ENCODE measurements around the gene CDH7.

CDH7 gene, protein sequence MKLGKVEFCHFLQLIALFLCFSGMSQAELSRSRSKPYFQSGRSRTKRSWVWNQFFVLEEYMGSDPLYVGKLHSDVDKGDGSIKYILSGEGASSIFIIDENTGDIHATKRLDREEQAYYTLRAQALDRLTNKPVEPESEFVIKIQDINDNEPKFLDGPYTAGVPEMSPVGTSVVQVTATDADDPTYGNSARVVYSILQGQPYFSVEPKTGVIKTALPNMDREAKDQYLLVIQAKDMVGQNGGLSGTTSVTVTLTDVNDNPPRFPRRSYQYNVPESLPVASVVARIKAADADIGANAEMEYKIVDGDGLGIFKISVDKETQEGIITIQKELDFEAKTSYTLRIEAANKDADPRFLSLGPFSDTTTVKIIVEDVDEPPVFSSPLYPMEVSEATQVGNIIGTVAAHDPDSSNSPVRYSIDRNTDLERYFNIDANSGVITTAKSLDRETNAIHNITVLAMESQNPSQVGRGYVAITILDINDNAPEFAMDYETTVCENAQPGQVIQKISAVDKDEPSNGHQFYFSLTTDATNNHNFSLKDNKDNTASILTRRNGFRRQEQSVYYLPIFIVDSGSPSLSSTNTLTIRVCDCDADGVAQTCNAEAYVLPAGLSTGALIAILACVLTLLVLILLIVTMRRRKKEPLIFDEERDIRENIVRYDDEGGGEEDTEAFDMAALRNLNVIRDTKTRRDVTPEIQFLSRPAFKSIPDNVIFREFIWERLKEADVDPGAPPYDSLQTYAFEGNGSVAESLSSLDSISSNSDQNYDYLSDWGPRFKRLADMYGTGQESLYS

GRCh38 chr18:65750389-65751154 lies at the start of gene CDH7:
Gene CDH7, plus strand, starts transcription at chr18:65751012. Its CDS starts 11,831 bp downstream, at chr18:65762843.
- no peak for DNase-seq

GRCh38 chr18:65704046-65704445 lies 46.8 kb upstream of the CDH7 start:
- no peak for DNase-seq

DNA sequence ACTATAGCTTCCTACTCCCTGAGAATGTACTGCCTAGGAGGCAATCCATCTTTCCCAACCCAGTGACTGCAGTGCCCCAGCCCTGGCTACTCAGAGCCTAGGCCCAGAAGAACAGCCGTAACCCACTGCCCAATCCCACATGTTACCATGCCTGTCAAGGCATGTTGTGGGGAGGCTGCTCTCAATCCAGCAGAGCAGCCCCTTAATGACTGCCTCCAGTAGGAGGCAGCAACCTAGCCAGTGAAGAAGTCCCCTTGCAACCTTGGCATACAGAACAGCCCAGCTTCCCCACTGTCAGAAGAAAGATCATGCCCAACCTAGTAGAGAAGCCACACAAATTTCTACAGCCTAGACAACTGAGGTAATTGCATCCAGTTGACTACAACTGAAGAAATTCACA lies 44.2 kb upstream of the CDH7 start:
- DNase-seq = no peak

DNA sequence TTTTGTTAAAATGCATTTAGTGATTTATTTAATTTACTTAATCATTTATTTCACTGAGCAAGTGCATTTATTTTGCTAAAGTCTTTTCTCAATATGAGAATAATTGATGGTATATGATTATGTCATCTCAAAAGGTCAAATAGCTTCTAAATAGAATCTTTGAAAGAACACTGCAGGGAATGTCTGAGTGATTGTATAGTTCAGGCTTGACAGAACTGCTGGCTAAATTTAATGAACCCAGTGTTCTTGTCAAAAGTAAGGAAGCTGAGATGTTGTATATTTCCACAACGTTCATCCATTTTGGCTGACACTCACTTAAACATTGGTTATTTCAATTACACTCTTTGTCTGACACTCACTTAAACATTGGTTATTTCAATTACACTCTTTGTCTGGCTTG lies 39.3 kb upstream of the CDH7 start:
- no peak for DNase-seq

DNA sequence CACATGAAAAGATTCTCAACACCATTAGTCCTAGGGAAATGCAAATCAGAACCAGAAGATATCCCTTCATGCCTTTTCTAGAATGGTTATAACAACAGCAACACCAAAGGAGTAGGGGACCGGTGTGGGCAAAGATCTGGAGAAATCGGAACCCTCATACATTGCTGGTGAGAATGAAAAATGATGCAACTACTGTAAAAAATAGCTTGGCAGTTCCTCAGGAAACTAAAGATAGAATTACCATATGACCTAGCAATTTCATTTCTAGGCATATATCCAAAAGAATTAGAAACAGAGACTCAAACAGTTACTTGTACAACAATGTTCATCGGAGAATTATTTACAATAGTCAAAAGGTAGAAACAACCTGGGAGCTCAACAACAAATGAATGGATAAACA lies 29.2 kb upstream of the CDH7 start:
- no peak for DNase-seq

GRCh38 chr18:65725251-65726050 lies 25.4 kb upstream of the CDH7 start:
- no peak for DNase-seq

DNA sequence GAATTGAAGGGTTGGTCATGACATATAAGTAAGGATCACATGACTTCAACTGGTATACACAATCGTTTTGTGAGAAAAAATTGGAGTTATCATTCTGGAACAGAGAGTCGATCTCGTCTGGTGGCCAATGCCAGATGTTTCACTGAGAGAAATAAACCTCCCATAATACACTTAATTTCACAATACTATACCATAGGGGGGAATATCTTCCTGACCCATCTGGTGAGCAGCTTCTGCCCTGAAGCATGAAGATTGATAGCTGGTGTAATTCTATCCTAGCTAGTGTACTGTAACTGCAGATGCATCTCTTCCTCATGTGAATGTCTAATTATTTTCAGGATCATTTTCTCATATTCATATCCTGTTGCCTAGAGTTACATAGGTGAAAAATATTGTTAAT lies 15.7 kb upstream of the CDH7 start:
- DNase-seq = no peak

GRCh38 chr18:65737471-65737955 lies 13.3 kb upstream of the CDH7 start:
- no peak for DNase-seq

GRCh38 chr18:65746936-65747335 lies 3.9 kb upstream of the CDH7 start:
- DNase-seq = no peak

- no peak for DNase-seq
These were observed 2.5 kb upstream of the CDH7 start for GRCh38 chr18:65748321-65748720.

DNA sequence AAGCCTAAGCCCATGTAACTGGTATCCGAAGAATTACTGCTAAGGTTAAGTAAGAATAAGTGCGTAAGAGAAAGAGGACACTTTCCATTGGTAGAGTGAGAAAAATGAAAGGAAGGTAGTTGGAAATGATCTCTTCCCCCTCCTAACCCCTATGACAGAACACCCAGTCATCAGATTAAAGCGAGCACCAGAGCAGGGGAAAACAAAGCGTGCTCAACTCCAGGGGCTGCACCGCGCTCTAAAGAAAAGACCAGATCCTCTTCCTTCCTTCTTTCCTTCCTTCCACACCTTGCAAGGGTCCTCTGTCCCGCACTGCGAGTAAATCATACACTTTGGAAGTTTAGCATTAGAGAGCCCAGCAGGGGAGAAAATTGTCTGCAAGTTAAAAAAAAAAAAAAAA lies 971 bp upstream of the CDH7 start:
- DNase-seq = no peak

GRCh38 chr18:65751155-65752085 lies 608 bp downstream of the CDH7 start:
- no peak for DNase-seq

DNA sequence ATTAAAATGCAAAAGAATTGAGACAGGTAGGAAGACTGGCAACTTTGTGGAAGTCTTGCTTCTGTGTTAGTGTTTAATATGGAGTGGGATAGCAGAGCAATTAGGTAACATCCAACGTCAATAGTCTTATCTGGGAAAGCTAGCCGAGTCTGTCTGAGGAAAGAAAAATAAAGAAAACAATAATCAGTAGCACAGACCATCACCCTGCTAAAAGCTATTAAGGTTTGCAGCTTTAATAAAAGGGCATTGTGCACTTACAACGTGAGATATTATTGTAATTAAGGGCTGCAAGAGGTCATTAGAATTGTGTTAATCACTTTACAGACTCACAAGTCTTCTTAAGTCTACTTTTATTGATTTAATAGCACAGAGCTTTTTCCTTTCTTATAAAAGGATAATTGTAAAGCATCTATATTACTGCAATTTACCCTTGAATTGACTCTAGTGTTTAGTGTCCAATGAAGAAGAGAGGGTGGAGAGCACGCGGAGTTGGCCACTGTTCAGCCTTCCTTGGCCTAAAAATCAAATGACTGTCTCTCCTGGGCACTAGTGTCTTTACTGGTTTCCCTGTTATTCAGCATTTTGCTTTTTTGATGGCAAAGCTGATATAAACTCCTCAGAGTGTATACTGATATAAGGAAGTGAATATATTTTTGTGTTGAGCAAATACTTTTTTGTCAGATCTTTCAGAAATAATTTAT lies 2.0 kb downstream of the CDH7 start:
- DNase-seq = no peak

GRCh38 chr18:65753520-65753919 lies 2.7 kb downstream of the CDH7 start:
- peak; percentile 10 for DNase-seq

DNA sequence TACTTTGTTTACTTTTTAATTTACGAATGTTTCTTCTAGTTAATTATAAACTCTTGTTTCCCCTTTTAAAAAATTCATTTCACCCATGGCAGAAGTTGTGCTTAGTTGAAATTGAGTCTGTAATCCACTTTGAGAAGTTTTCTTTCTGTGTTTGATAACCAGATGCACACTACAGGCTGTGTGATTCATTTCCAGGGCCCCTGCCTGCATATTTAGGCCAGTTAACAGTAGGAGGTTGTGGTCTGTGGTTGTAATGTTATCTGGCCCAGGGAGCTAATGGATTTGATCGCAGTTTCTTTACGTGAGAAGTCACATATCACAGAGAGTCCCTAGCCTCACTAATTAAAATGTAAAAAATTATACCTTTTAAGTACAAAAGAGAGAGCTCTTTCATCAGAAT lies 3.3 kb downstream of the CDH7 start:
- no peak for DNase-seq

DNA sequence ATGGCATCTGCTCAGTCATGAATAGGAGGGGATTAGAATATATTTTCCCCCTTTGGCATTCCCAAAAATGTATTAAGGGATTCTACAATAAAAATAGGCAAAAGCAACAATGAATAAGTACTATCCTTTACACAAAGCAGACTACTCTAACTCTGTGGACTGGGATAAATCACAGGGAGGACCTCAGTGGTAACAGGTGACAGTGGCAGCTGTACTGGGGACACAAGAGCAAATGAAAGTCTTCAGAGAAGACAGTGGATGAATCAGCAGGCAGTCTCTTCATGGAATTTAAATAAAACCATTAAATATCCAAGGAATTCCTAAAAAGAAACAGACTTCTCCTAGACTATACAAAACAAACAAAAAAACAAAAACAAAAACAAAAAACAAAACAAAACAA lies 4.8 kb downstream of the CDH7 start:
- DNase-seq = no peak

DNA sequence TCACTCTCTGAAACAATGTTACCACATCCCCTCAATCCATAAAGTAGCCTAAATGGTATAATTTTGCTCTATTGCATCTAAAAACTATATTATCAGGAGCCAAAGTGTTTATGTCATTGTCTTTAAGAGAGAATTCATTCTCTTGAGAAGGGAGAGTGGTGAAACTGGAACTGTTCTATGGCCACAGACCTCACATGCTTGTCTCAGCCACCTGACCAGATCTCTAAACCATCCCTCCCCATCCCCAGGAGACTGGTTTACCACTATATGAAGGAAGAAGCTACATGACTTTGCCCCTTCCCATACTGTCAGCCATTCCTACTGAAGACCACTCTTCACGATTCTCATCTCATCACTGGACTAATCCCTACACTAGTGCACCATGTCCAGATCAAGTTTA lies 9.6 kb downstream of the CDH7 start:
- no peak for DNase-seq

DNA sequence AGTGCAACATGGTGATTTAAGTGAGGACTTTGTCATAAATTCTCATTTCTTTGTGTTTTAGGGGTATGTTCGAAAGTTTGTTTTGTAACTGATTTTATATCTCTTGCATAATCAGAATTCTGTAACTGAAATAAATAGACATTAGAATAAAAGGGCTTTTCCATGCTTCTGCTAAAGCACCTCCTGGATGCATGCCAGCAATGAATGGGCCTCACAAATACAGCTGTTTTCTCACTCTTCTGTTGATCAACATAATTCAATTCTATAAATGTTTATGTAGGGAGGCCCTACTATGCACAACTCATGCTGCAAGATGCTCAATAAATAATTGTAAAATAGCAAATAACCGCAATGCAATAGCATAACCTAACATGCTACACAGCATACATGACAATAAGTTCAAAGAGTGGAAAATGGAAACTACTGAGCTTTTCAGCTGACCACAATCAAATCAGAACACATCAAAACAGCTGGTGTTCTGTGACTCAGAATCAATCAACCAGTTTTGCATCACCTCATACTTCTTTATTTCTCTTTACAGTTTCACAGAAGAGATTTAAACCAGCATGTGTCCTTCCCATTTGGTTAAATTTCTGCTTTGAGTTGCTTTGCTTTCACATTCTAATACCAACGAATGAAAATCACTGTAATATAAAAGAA lies 11.0 kb downstream of the CDH7 start:
- DNase-seq = no peak

DNA sequence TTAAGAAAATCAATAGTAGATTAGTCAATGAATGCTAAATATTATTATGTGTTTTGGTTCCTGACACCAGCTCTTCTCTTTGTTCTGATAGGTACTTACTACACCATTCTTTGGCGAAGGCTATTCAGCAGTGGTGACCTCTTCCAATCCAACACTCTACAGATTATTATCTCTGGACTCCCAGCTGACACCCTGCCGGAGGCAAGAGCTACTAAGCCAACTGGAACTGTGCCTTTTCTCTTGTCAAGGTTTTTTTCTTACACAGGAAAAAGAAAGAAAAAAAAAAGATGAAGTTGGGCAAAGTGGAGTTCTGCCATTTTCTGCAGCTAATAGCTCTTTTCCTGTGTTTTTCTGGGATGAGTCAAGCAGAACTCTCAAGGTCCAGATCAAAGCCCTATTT lies 11.7 kb downstream of the CDH7 start:
- no peak for DNase-seq

DNA sequence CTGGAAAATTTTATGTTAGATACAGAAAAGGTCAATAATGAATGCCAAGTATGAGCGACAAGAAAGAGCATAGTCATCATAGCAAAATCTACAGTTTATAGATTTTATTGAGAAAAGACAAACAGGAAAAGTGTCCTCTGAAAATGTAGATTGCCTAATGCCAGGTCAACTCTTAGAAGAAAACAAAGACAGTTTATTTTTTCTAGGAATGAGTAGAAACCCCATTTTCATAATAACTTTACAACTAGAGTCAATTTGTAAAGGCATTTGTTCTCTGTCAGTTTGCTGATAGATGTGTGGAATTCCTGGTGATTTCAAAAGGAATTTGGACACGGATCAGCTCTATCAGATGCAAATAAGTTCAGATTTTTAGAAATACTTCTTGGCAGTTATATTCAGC lies 16.6 kb downstream of the CDH7 start:
- DNase-seq = no peak

Measured in suppressor macrophage treated with lipopolysaccharide for 4 hours (primary cell).